PC-3 (cell line): ENCODE results near the gene NOC4L. TPM values are rescaled to one million over a fixed set of nuclear protein-coding genes. Genes with fewer than 3 reads are reported as not detected.

ENCODE experiments used
- ATAC-seq: fragments of 200-7000 bp; cut with Tn5 transposase; 2 replicates; pipeline ENCODE4 v1.9.1; 2020; ENCODE audit warnings: mild to moderate bottlenecking, moderate library complexity
- BruUV-seq: library from RNA; stranded (reverse); fragments of 400-500 nt; replicated peaks from 2 replicates; lab custom pipeline; 2021; lab: Mats Ljungman, UMichigan
- CTCF ChIA-PET: fragments of 300-600 bp; sonication (Branson Sonifier 250); formaldehyde crosslinking; loops from one replicate; lab custom pipeline; 2022; ENCODE audit warnings: antibody characterized with exemption; lab: Charles Lee
- POLR2A ChIA-PET: fragments of 300-600 bp; sonication (Branson Sonifier 250); formaldehyde crosslinking; loops from one replicate; lab custom pipeline; 2022; ENCODE audit warnings: antibody characterized with exemption; ENCODE audit not compliant: unreplicated experiment; lab: Charles Lee
- DNase-seq: peaks from one replicate; pipeline ENCODE4 v3.0.0-alpha.2; 2015
- H2AFZ ChIP-seq: fragments of 300-600 bp; sonication (generic); 2 replicates; pipeline ENCODE4 v1.6.0; 2016; ENCODE audit warnings: antibody characterized with exemption, low read length
- H3F3A ChIP-seq: fragments of 300-600 bp; sonication (generic); one replicate; pipeline ENCODE4 v1.6.0; 2017; ENCODE audit warnings: antibody characterized with exemption, low read length, control low read depth, mild to moderate bottlenecking; ENCODE audit not compliant: unreplicated experiment
- H3K27ac ChIP-seq: fragments of 300-600 bp; sonication (generic); 2 replicates; pipeline ENCODE4 v1.5.1; 2016; ENCODE audit warnings: mild to moderate bottlenecking, low read length
- H3K27me3 ChIP-seq: fragments of 300-600 bp; sonication (generic); 2 replicates; pipeline ENCODE4 v1.6.1; 2016; ENCODE audit warnings: low read length, mixed read lengths
- H3K36me3 ChIP-seq: fragments of 300-600 bp; sonication (generic); 2 replicates; pipeline ENCODE4 v1.6.1; 2016; ENCODE audit warnings: low read depth, mixed run types, low read length, mixed read lengths
- H3K4me1 ChIP-seq: fragments of 300-600 bp; sonication (generic); 2 replicates; pipeline ENCODE4 v1.5.1; 2016; ENCODE audit warnings: low read length; ENCODE audit not compliant: insufficient read depth
- H3K4me2 ChIP-seq: fragments of 300-600 bp; sonication (generic); 2 replicates; pipeline ENCODE4 v1.6.0; 2016; ENCODE audit warnings: low read length
- H3K4me3 ChIP-seq: fragments of 300-600 bp; sonication (generic); 2 replicates; pipeline ENCODE4 v1.5.1; 2016; ENCODE audit warnings: mild to moderate bottlenecking, low read length, mixed read lengths
- H3K79me2 ChIP-seq: fragments of 300-600 bp; sonication (generic); 2 replicates; pipeline ENCODE4 v1.6.1; 2017; ENCODE audit warnings: low read length, mixed read lengths
- H3K9ac ChIP-seq: fragments of 300-600 bp; sonication (generic); 2 replicates; pipeline ENCODE4 v1.6.0; 2016; ENCODE audit warnings: mild to moderate bottlenecking, low read length
- H3K9me2 ChIP-seq: fragments of 300-600 bp; sonication (generic); replicated peaks from 2 replicates; pipeline ENCODE4 v1.6.1; 2016; ENCODE audit warnings: mixed run types, low read length, mixed read lengths
- H3K9me3 ChIP-seq: fragments of 300-600 bp; sonication (generic); 2 replicates; pipeline ENCODE4 v1.6.1; 2016; ENCODE audit warnings: low read length, mixed read lengths
- H4K20me1 ChIP-seq: fragments of 300-600 bp; sonication (generic); 2 replicates; pipeline ENCODE4 v1.6.1; 2016; ENCODE audit warnings: low read length, mixed read lengths
- EZH2 ChIP-seq: fragments of 300-600 bp; sonication (generic); IDR thresholded peaks from one replicate; pipeline ENCODE4 v1.6.1; 2017; ENCODE audit warnings: antibody characterized with exemption, mild to moderate bottlenecking, low read length; ENCODE audit not compliant: unreplicated experiment
- EZH2phosphoT487 ChIP-seq: fragments of 300-600 bp; sonication (generic); IDR thresholded peaks from 2 replicates; pipeline ENCODE4 v1.6.1; 2018; ENCODE audit warnings: mild to moderate bottlenecking, antibody characterized with exemption, low read length, borderline replicate concordance
- intact Hi-C: fragments of 100-400 bp; cut with micrococcal nuclease; formaldehyde crosslinking; loops from 2 replicates; pipeline ENCODE4 v1.9.0; 2023
- total RNA-seq: library from RNA; depleted of rRNA; stranded (reverse); fragments of >200 nt; gene quantifications from 2 replicates; pipeline ENCODE4 v1.2.3, GENCODE V29; 2014
- TF ChIP-seq, protein P1 (sequence below): fragments of 300-600 bp; sonication (generic); conservative IDR thresholded peaks from 2 replicates; pipeline ENCODE4 v1.5.1; 2017; ENCODE audit warnings: antibody characterized with exemption, low read depth, mild to moderate bottlenecking, low read length

Gene NOC4L
- total RNA-seq, 1 experiment from 2014 or later = 44.4 TPM

GRCh38 chr12:132111654-132112304 is 32.5 kb upstream of the NOC4L start:
- H3K9ac ChIP-seq = no peak overlapping the region
- intact Hi-C loops = no loop called here
- H3K4me2 ChIP-seq = no peak overlapping the region
- H3K9me3 ChIP-seq = no peaks in the 10 kb centered on the region
- no peak overlapping the region for H3K27ac ChIP-seq
- H3K4me1 ChIP-seq = peaks cover 13% of the 10 kb centered on the region
- H3F3A ChIP-seq = no peaks in the 10 kb centered on the region
- peaks cover 25% of the 10 kb centered on the region; the same call in 1 of the 2 replicates for H3K36me3 ChIP-seq
- no peak overlapping the region for H2AFZ ChIP-seq
- H3K27me3 ChIP-seq = no peaks in the 10 kb centered on the region
- H3K9me2 ChIP-seq = no peaks in the 10 kb centered on the region
- BruUV-seq = no TSS peak
- POLR2A ChIA-PET = no interaction called here
- peaks cover 10% of the 10 kb centered on the region for H3K79me2 ChIP-seq
- ATAC-seq (no peak), DNase-seq (no peak)
- CTCF ChIA-PET = no interaction called here
- TF ChIP-seq EZH2phosphoT487 = no peak
- no peak for TF ChIP-seq EZH2
- TF ChIP-seq, protein P1, sequence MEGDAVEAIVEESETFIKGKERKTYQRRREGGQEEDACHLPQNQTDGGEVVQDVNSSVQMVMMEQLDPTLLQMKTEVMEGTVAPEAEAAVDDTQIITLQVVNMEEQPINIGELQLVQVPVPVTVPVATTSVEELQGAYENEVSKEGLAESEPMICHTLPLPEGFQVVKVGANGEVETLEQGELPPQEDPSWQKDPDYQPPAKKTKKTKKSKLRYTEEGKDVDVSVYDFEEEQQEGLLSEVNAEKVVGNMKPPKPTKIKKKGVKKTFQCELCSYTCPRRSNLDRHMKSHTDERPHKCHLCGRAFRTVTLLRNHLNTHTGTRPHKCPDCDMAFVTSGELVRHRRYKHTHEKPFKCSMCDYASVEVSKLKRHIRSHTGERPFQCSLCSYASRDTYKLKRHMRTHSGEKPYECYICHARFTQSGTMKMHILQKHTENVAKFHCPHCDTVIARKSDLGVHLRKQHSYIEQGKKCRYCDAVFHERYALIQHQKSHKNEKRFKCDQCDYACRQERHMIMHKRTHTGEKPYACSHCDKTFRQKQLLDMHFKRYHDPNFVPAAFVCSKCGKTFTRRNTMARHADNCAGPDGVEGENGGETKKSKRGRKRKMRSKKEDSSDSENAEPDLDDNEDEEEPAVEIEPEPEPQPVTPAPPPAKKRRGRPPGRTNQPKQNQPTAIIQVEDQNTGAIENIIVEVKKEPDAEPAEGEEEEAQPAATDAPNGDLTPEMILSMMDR = no peak
- H3K4me3 ChIP-seq = no peak overlapping the region
- peaks cover 5% of the 10 kb centered on the region; the same call in 1 of the 2 replicates for H4K20me1 ChIP-seq

DNA sequence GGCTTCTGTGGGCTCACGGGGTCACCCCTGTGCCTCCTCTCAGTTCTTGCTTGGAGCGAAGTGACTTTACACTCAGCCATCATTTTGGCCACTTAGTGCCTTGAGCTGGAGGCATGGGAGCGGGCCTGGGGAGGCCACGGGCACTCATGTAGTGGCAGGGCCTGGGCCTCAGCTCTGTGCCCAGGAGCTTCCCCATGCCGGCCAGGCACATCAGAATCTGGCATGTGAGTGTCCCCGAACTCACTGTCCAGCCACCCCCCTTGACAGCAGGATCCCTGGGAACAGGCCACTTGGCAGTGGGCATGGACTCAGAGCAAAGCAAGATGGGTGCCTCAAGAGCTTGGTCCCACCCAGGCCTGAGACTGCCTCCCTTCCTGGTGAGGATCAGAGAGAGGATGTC is 29.6 kb upstream of the NOC4L start:
- ATAC-seq (no peak), DNase-seq (no peak)
- Histone ChIP-seq H3K4me2 (no peak overlapping the region), H4K20me1 (no peaks in the 10 kb centered on the region), H2AFZ (no peak overlapping the region), H3K9me3 (no peaks in the 10 kb centered on the region), H3K79me2 (no peaks in the 10 kb centered on the region), H3K4me1 (no peaks in the 10 kb centered on the region), H3K9ac (no peak overlapping the region), H3K4me3 (no peak overlapping the region), H3K27me3 (no peaks in the 10 kb centered on the region), H3K9me2 (no peaks in the 10 kb centered on the region), H3F3A (no peaks in the 10 kb centered on the region), H3K27ac (no peak overlapping the region), H3K36me3 (peaks cover 16% of the 10 kb centered on the region; the same call in 1 of the 2 replicates)
- no TSS peak for BruUV-seq
- TF ChIP-seq EZH2phosphoT487 = no peak
- TF ChIP-seq, protein P1 = no peak
- TF ChIP-seq EZH2 = no peak
- CTCF ChIA-PET = no interaction called here
- POLR2A ChIA-PET = no interaction called here
- intact Hi-C loops = no loop called here

GRCh38 chr12:132115500-132115899 is 28.8 kb upstream of the NOC4L start:
- no peak for DNase-seq
- H3K79me2 ChIP-seq = no peaks in the 10 kb centered on the region
- no peaks in the 10 kb centered on the region for H3K9me3 ChIP-seq
- H3K27ac ChIP-seq = no peak overlapping the region
- no peaks in the 10 kb centered on the region for H3K9me2 ChIP-seq
- ChIA-PET CTCF (no interaction called here), POLR2A (no interaction called here)
- no peak for ATAC-seq
- no peak overlapping the region for H3K9ac ChIP-seq
- no TSS peak for BruUV-seq
- peaks cover 18% of the 10 kb centered on the region; the same call in 1 of the 2 replicates for H3K36me3 ChIP-seq
- no peaks in the 10 kb centered on the region for H3F3A ChIP-seq
- no peaks in the 10 kb centered on the region for H3K4me1 ChIP-seq
- no peak overlapping the region for H3K4me2 ChIP-seq
- no peak overlapping the region for H2AFZ ChIP-seq
- no peak overlapping the region for H3K4me3 ChIP-seq
- no peaks in the 10 kb centered on the region for H4K20me1 ChIP-seq
- TF ChIP-seq, protein P1 = no peak
- no peak for TF ChIP-seq EZH2phosphoT487
- TF ChIP-seq EZH2 = no peak
- intact Hi-C loops = no loop called here
- H3K27me3 ChIP-seq = no peaks in the 10 kb centered on the region
